GM12878 (cell line): ENCODE measurements around the gene TRIM8. TPM values are rescaled to one million over a fixed set of nuclear protein-coding genes. Genes with fewer than 3 reads are reported as not detected.

Experiments
- ATAC-seq: fragments of 200-7000 bp; cut with Tn5 transposase; 3 replicates; pipeline ENCODE4 v1.9.1; 2020; ENCODE audit warnings: mild to moderate bottlenecking, moderate library complexity
- BruUV-seq: library from RNA; stranded (reverse); fragments of 400-500 nt; replicated peaks from 2 replicates; lab custom pipeline; 2021; lab: Mats Ljungman, UMichigan
- CTCF ChIA-PET: fragments of 300-600 bp; sonication (Branson Sonifier 250); formaldehyde crosslinking; extraction: SDS; loops from one replicate; lab custom pipeline; 2021; ENCODE audit warnings: inconsistent platforms; lab: Yijun Ruan, JAX
- POLR2A ChIA-PET: fragments of 350-600 bp; formaldehyde crosslinking; extraction: SDS; loops from one replicate; lab custom pipeline; 2021; ENCODE audit warnings: inconsistent platforms; lab: Charles Lee
- RAD21 ChIA-PET: fragments of 300-600 bp; sonication (Branson Sonifier 250); formaldehyde crosslinking; loops from one replicate; lab custom pipeline; 2023; ENCODE audit warnings: antibody characterized with exemption; ENCODE audit not compliant: unreplicated experiment; lab: Charles Lee
- SMC1A ChIA-PET: fragments of 300-600 bp; sonication (Branson Sonifier 250); formaldehyde crosslinking; loops from one replicate; lab custom pipeline; 2023; ENCODE audit not compliant: unreplicated experiment, uncharacterized antibody; lab: Charles Lee
- DNase-seq: peaks from one replicate; pipeline ENCODE4 v3.0.0-alpha.2; 2011; ENCODE audit warnings: low read depth, low spot score
- FAIRE-seq: peaks from 3 replicates; lab custom pipeline; 2011; peaks lifted over from hg19 to GRCh38; lab: Jason Lieb, UNC
- H2AFZ ChIP-seq: 2 replicates; pipeline ENCODE4 v1.6.0; 2011; ENCODE audit warnings: low read depth, low read length, control low read depth; ENCODE audit not compliant: control insufficient read depth
- H3K27ac ChIP-seq: 2 replicates; pipeline ENCODE4 v1.5.1; 2011; ENCODE audit warnings: control low read depth; ENCODE audit not compliant: control insufficient read depth, insufficient read depth
- H3K27me3 ChIP-seq, 2 experiments: replicated peaks in 1 of 2; 2 replicates each; pipeline versions ENCODE4 v1.6.0 to v1.6.1; 2011; ENCODE audit warnings: low read length in 1 of 2; ENCODE audit not compliant: control insufficient read depth in 2 of 2, insufficient read depth in 2 of 2
- H3K36me3 ChIP-seq, 2 experiments: 2 replicates each; pipeline ENCODE4 v1.5.1; 2011; ENCODE audit warnings: low read length in 1 of 2; ENCODE audit not compliant: control insufficient read depth in 2 of 2, insufficient read depth in 2 of 2
- H3K4me1 ChIP-seq: 2 replicates; pipeline ENCODE4 v1.6.1; 2011; ENCODE audit warnings: mild to moderate bottlenecking, low read length, moderate library complexity, mixed read lengths; ENCODE audit not compliant: control insufficient read depth, insufficient read depth
- H3K4me2 ChIP-seq: 2 replicates; pipeline ENCODE4 v1.6.0; 2011; ENCODE audit warnings: control low read depth; ENCODE audit not compliant: control insufficient read depth, insufficient read depth
- H3K4me3 ChIP-seq: fragments of 200-600 bp; sonication (generic); 2 replicates; pipeline ENCODE4 v1.5.1; 2016
- H3K79me2 ChIP-seq: 2 replicates; pipeline ENCODE4 v1.6.0; 2011; ENCODE audit warnings: low read length; ENCODE audit not compliant: control insufficient read depth, insufficient read depth
- H3K9ac ChIP-seq: 2 replicates; pipeline ENCODE4 v1.8.0; 2011; ENCODE audit warnings: low read length, control low read depth, mixed read lengths; ENCODE audit not compliant: control insufficient read depth, insufficient read depth
- H3K9me3 ChIP-seq: replicated peaks from 3 replicates; pipeline ENCODE4 v1.5.1; 2011; ENCODE audit warnings: mild to moderate bottlenecking, low read length; ENCODE audit not compliant: control insufficient read depth, insufficient read depth
- H4K20me1 ChIP-seq: 2 replicates; pipeline ENCODE4 v1.6.0; 2011; ENCODE audit not compliant: control insufficient read depth, insufficient read depth
- CBFB ChIP-seq: IDR thresholded peaks from 2 replicates; pipeline ENCODE4 v1.6.1; 2016; ENCODE audit warnings: antibody characterized with exemption, low read depth
- EED ChIP-seq: sonication (generic); IDR thresholded peaks from 2 replicates; pipeline ENCODE4 v1.6.1; 2016; ENCODE audit warnings: antibody characterized with exemption, low read depth
- IRF3 ChIP-seq: fragments of 450-650 bp; IDR thresholded peaks from 2 replicates; pipeline ENCODE4 v1.6.1; 2014; ENCODE audit warnings: mild to moderate bottlenecking
- KDM1A ChIP-seq: fragments of 200-600 bp; sonication (generic); IDR thresholded peaks from 2 replicates; pipeline ENCODE4 v1.6.1; 2016; ENCODE audit warnings: borderline replicate concordance
- MYC ChIP-seq: IDR thresholded peaks from 2 replicates; pipeline ENCODE4 v1.6.1; 2011; ENCODE audit warnings: mild to moderate bottlenecking, low read length, moderate library complexity, inconsistent platforms; ENCODE audit not compliant: insufficient read depth, insufficient replicate concordance, insufficient read length, severe bottlenecking
- NFXL1 ChIP-seq: fragments of 450-650 bp; IDR thresholded peaks from 2 replicates; pipeline ENCODE4 v1.6.1; 2017; ENCODE audit warnings: antibody characterized with exemption, mild to moderate bottlenecking, borderline replicate concordance
- NR2F1 ChIP-seq: fragments of 450-650 bp; conservative IDR thresholded peaks from 2 replicates; pipeline ENCODE4 v1.6.1; 2017; ENCODE audit warnings: mild to moderate bottlenecking
- PRDM15 ChIP-seq: fragments of 450-650 bp; formaldehyde crosslinking; IDR thresholded peaks from 2 replicates; pipeline ENCODE4 v1.4.0; 2020; ENCODE audit warnings: mild to moderate bottlenecking, moderate library complexity
- RFX5 ChIP-seq: IDR thresholded peaks from 2 replicates; pipeline ENCODE4 v1.6.1; 2011; ENCODE audit warnings: low read depth, low read length, improper control_type of control experiment
- SIN3A ChIP-seq: IDR thresholded peaks from 2 replicates; pipeline ENCODE4 v1.6.1; 2012; ENCODE audit warnings: low read depth, low read length, improper control_type of control experiment
- TCF12 ChIP-seq: IDR thresholded peaks from 2 replicates; pipeline ENCODE4 v1.6.1; 2011; ENCODE audit warnings: low read depth, mild to moderate bottlenecking, low read length
- TCF3 ChIP-seq: IDR thresholded peaks from 2 replicates; pipeline ENCODE4 v1.6.1; 2012; ENCODE audit warnings: low read depth, mild to moderate bottlenecking, low read length, borderline replicate concordance; ENCODE audit not compliant: insufficient read depth
- WGBS: methylation state at CpG from one replicate; pipeline ENCODE4 v1.1.6; 2016; ENCODE audit warnings: low lambda C conversion rate; ENCODE audit not compliant: insufficient replicate concordance, insufficient coverage; ENCODE audit errors: missing lambda C conversion rate; 5-methylcytosine and 5-hydroxymethylcytosine counted together
- in situ Hi-C: fragments of 300-500 bp; cut with MboI; formaldehyde crosslinking; loops from 9 replicates; pipeline ENCODE4 v1.14.3; 2018; ENCODE audit warnings: mixed read lengths
- intact Hi-C: fragments of 100-400 bp; cut with micrococcal nuclease; formaldehyde crosslinking; loops from one replicate; pipeline ENCODE4 v1.14.2; 2022; ENCODE audit not compliant: unreplicated experiment
- polyA plus RNA-seq, 11 experiments: library from polyadenylated mRNA; depleted of rRNA in 4 of 11; unstranded in 6 of 11; stranded (reverse) in 5 of 11; fragments of >200 nt; fragmentation: Nextera tagmentation in 4 of 11; fragmentation: Illumina TruSeq in 1 of 11; extraction: Ambion mirVana in 4 of 11; extraction: Trizol in 1 of 11; gene quantifications; 1 replicate in 1 of 11; 2 replicates in 10 of 11; pipeline versions ENCODE4 v1.2.1 to v1.2.3, GENCODE V29; 2011 to 2016; ENCODE audit warnings: inconsistent platforms in 2 of 11, missing spikeins in 2 of 11, low read depth in 1 of 11
- total RNA-seq, 4 experiments: library from RNA; depleted of rRNA in 3 of 4; stranded (reverse); fragments of >200 nt in 3 of 4; fragmentation: Illumina TruSeq in 1 of 4; extraction: Trizol in 1 of 4; gene quantifications; 2 replicates each; pipeline versions ENCODE4 v1.2.1 to v1.2.3, GENCODE V29; 2013 to 2021
- TF ChIP-seq, protein P1 (sequence below): IDR thresholded peaks from 2 replicates; pipeline ENCODE4 v1.6.1; 2011; ENCODE audit warnings: borderline replicate concordance, low read depth, mild to moderate bottlenecking, moderate library complexity, mixed read lengths, low read length; ENCODE audit not compliant: insufficient read depth; ENCODE audit errors: extremely low read length

The TRIM8 gene
- total and polyA plus RNA-seq, 10 of the 15 experiments (the other 5 are each of a cell fraction or from before 2014, with no cell fraction given) = 7.9 to 53.2 (median 24.6) TPM

DNA sequence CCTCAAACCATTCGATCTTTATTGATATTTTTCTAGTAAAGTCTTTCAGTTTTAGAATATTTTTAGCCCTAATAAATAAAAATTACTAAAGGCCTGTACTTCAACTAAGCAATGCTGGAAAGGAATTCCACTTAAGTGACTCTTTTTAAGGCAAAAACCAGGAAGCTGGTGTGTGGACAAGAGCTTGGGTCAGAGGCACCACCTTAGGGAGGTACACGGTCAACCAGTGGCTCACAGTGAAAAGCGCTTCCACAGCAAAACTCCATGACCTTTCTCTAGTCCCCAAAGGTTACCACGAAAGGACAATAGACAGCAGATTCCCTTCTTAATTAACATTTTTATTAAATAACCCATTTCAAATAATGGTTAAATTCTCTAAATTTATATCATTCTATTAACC is 38.7 kb downstream of the TRIM8 start:
- POLR2A ChIA-PET = interaction anchor here (0.6 kb wide), 1 partner anchor 119 kb away, joined by 3 read pairs; no protein-coding TSS in a partner anchor
- Histone ChIP-seq H3K9ac (no peak overlapping the region), H3K4me1 (0 out of 2 replicates have a peak, but pooled peaks cover 3% of the 10 kb centered on the region), H3K4me2 (no peak overlapping the region), H3K4me3 (no peak overlapping the region), H2AFZ (no peak overlapping the region), H3K27ac (no peak overlapping the region), H4K20me1 (no peaks in the 10 kb centered on the region), H3K79me2 (no peaks in the 10 kb centered on the region), H3K9me3 (no peaks in the 10 kb centered on the region), H3K36me3 (peaks cover 2 to 4% of the 10 kb centered on the region in 2 experiments; a peak in 3 of 4 replicates), H3K27me3 (no peaks in the 10 kb centered on the region)
- RAD21 ChIA-PET = no interaction called here
- WGBS = 85% methylated on average over 4 of the region's 4 CpGs
- no TSS peak for BruUV-seq
- ATAC-seq = no peak
- TF ChIP-seq EED (no peak), TCF3 (no peak), TCF12 (no peak), RFX5 (no peak), IRF3 (no peak), KDM1A (no peak), NR2F1 (no peak), NFXL1 (no peak), MYC (no peak), CBFB (no peak), SIN3A (no peak), PRDM15 (CRISPR knock-in tag) (no peak)
- TF ChIP-seq, protein P1, sequence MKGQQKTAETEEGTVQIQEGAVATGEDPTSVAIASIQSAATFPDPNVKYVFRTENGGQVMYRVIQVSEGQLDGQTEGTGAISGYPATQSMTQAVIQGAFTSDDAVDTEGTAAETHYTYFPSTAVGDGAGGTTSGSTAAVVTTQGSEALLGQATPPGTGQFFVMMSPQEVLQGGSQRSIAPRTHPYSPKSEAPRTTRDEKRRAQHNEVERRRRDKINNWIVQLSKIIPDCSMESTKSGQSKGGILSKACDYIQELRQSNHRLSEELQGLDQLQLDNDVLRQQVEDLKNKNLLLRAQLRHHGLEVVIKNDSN = no peak
- in situ Hi-C loops = no loop called here
- intact Hi-C loops = no loop called here
- no peak for DNase-seq
- FAIRE-seq = no peak
- SMC1A ChIA-PET = interaction anchor here (0.9 to 1.7 kb wide), 2 partner anchors 18 to 29 kb away, joined by 3 to 4 read pairs; no protein-coding TSS in a partner anchor
- CTCF ChIA-PET = interaction anchor here (0.9 to 1.1 kb wide), 2 partner anchors 13 to 219 kb away, joined by 4 read pairs; no protein-coding TSS in a partner anchor
